MM.1S (cell line): ENCODE data around the gene PRTN3.
"Not testable (repeated sequence)": the region's sequence is repeated elsewhere in the genome, so short reads cannot be mapped to it uniquely, and the experiment has no call there.

Experiments
- DNase-seq: peaks from one replicate; pipeline ENCODE4 v3.0.0-alpha.2; 2015
- H2AFZ ChIP-seq: fragments of 300-600 bp; sonication (generic); 2 replicates; pipeline ENCODE4 v1.6.0; 2016; ENCODE audit warnings: antibody characterized with exemption, low read length
- H3F3A ChIP-seq: fragments of 300-600 bp; sonication (generic); 2 replicates; pipeline ENCODE4 v1.6.1; 2016; ENCODE audit warnings: mild to moderate bottlenecking, antibody characterized with exemption, low read length, moderate library complexity, mixed read lengths; ENCODE audit not compliant: insufficient read depth
- H3K27ac ChIP-seq: fragments of 300-600 bp; sonication (generic); 2 replicates; pipeline ENCODE4 v1.5.1; 2016; ENCODE audit warnings: mild to moderate bottlenecking, low read length
- H3K27me3 ChIP-seq: fragments of 300-600 bp; sonication (generic); replicated peaks from 2 replicates; pipeline ENCODE4 v1.6.0; 2016; ENCODE audit warnings: low read length; ENCODE audit not compliant: insufficient read depth
- H3K36me3 ChIP-seq: fragments of 300-600 bp; sonication (generic); replicated peaks from 2 replicates; pipeline ENCODE4 v1.6.1; 2016; ENCODE audit warnings: mild to moderate bottlenecking, low read length, mixed read lengths; ENCODE audit not compliant: insufficient read depth
- H3K4me1 ChIP-seq: fragments of 300-600 bp; sonication (generic); 2 replicates; pipeline ENCODE4 v1.6.1; 2016; ENCODE audit warnings: low read length, mixed read lengths
- H3K4me2 ChIP-seq: fragments of 300-600 bp; sonication (generic); 2 replicates; pipeline ENCODE4 v1.6.0; 2016; ENCODE audit warnings: low read depth, low read length
- H3K4me3 ChIP-seq: fragments of 300-600 bp; sonication (generic); 2 replicates; pipeline ENCODE4 v1.5.1; 2016; ENCODE audit warnings: low read length, mixed read lengths
- H3K79me2 ChIP-seq: fragments of 300-600 bp; sonication (generic); 2 replicates; pipeline ENCODE4 v1.6.1; 2016; ENCODE audit warnings: mixed run types, low read length, mixed read lengths
- H3K9ac ChIP-seq: fragments of 300-600 bp; sonication (generic); 2 replicates; pipeline ENCODE4 v1.6.1; 2016; ENCODE audit warnings: low read length, mixed read lengths
- H3K9me2 ChIP-seq: fragments of 300-600 bp; sonication (generic); replicated peaks from 2 replicates; pipeline ENCODE4 v1.6.1; 2016; ENCODE audit warnings: mild to moderate bottlenecking, low read length, mixed read lengths; ENCODE audit not compliant: insufficient read depth
- H3K9me3 ChIP-seq: fragments of 300-600 bp; sonication (generic); replicated peaks from 2 replicates; pipeline ENCODE4 v1.6.1; 2016; ENCODE audit warnings: mild to moderate bottlenecking, low read length, mixed read lengths; ENCODE audit not compliant: insufficient read depth
- H4K20me1 ChIP-seq: fragments of 300-600 bp; sonication (generic); 2 replicates; pipeline ENCODE4 v1.6.1; 2016; ENCODE audit warnings: mild to moderate bottlenecking, low read length, moderate library complexity, mixed read lengths; ENCODE audit not compliant: insufficient read depth
- EZH2 ChIP-seq: fragments of 300-600 bp; sonication (generic); optimal IDR thresholded peaks from 2 replicates; pipeline ENCODE3; 2017; ENCODE audit warnings: low read depth, mild to moderate bottlenecking, antibody characterized with exemption, low read length, mixed read lengths
- EZH2phosphoT487 ChIP-seq: fragments of 300-600 bp; sonication (generic); IDR thresholded peaks from 2 replicates; pipeline ENCODE4 v1.6.1; 2018; ENCODE audit warnings: antibody characterized with exemption, low read length
- TF ChIP-seq, protein P1 (sequence below): fragments of 300-600 bp; sonication (generic); IDR thresholded peaks from 2 replicates; pipeline ENCODE4 v1.5.1; 2016; ENCODE audit warnings: antibody characterized with exemption, low read length, mixed read lengths

PRTN3 gene

DNA sequence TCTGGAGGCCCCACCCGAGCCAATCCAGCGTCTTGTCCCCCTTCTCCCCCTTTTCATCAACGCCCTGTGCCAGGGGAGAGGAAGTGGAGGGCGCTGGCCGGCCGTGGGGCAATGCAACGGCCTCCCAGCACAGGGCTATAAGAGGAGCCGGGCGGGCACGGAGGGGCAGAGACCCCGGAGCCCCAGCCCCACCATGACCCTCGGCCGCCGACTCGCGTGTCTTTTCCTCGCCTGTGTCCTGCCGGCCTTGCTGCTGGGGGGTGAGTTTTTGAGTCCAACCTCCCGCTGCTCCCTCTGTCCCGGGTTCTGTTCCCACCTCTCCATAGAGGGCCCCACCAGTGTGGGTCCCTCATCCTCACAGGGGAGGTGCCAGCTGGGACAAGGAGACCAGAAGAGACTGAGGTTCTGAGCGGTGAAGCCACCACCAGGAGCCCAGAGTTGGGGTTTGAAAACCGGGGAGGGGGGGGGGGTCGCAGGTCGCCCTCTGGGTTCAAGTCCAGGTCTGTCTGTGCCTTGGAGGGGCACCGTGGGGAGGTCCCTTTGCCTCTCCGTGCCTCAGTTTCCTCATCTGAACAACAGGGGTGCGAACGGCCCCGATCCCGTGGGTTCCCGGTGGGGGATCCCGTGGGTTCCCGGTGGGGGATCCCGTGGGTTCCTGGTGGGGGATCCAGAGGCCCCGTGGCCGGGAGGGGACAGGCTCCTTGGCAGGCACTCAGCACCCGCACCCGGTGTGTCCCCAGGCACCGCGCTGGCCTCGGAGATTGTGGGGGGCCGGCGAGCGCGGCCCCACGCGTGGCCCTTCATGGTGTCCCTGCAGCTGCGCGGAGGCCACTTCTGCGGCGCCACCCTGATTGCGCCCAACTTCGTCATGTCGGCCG, 11.6 kb downstream of the PRTN3 start, which contains the start of gene ELANE:
Gene ELANE, plus strand, starts transcription at position 168 of the 878 bp plus-strand sequence. Its CDS starts 26 bp downstream, at position 194.
- Histone ChIP-seq H3K27me3 (peaks cover 77% of the 10 kb centered on the region), H3K27ac (no peak within 1 kb of the TSS)

DNA sequence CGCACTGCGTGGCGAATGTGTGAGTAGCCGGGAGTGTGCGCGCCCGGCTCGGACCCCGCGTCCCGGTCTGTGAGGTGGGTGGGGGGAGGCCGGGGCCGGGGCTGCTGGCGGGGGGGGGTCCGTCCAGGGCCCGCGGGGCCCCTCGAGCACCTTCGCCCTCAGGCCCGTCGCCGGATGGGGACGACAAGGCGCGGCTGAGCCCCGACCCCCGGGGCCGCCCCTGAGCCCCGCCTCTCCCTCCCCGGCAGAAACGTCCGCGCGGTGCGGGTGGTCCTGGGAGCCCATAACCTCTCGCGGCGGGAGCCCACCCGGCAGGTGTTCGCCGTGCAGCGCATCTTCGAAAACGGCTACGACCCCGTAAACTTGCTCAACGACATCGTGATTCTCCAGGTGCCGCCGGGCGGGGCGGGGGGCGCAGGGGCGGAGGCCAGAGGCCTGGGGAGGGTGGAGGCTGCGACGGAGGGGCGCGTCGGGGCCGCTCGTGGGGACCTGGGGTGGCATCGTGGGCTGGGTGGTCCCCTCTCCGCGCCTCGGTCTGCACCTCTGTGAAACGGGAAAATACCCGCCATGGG, 12.3 kb downstream of the PRTN3 start:
- no peaks in the 10 kb centered on the region for H4K20me1 ChIP-seq
- H3K4me1 ChIP-seq = no peaks in the 10 kb centered on the region
- no peaks in the 10 kb centered on the region for H3K9me3 ChIP-seq
- H3K9ac ChIP-seq = no peak overlapping the region
- no peaks in the 10 kb centered on the region for H3K9me2 ChIP-seq
- no peak overlapping the region for H3K27ac ChIP-seq
- TF ChIP-seq EZH2phosphoT487 = no peak
- TF ChIP-seq, protein P1, sequence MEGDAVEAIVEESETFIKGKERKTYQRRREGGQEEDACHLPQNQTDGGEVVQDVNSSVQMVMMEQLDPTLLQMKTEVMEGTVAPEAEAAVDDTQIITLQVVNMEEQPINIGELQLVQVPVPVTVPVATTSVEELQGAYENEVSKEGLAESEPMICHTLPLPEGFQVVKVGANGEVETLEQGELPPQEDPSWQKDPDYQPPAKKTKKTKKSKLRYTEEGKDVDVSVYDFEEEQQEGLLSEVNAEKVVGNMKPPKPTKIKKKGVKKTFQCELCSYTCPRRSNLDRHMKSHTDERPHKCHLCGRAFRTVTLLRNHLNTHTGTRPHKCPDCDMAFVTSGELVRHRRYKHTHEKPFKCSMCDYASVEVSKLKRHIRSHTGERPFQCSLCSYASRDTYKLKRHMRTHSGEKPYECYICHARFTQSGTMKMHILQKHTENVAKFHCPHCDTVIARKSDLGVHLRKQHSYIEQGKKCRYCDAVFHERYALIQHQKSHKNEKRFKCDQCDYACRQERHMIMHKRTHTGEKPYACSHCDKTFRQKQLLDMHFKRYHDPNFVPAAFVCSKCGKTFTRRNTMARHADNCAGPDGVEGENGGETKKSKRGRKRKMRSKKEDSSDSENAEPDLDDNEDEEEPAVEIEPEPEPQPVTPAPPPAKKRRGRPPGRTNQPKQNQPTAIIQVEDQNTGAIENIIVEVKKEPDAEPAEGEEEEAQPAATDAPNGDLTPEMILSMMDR = no peak
- no peak for TF ChIP-seq EZH2
- peaks cover 74% of the 10 kb centered on the region for H3K27me3 ChIP-seq
- no peak overlapping the region for H2AFZ ChIP-seq
- H3K4me3 ChIP-seq = no peak overlapping the region
- no peaks in the 10 kb centered on the region for H3K36me3 ChIP-seq
- no peaks in the 10 kb centered on the region for H3K79me2 ChIP-seq
- no peaks in the 10 kb centered on the region for H3F3A ChIP-seq
- no peak overlapping the region for H3K4me2 ChIP-seq
- no peak for DNase-seq

More for the DNA sequence above, 11.6 kb downstream of the PRTN3 start, which contains the start of gene ELANE:
- H3K79me2 ChIP-seq = no peaks in the 10 kb centered on the region
- DNase-seq = no peak
- TF ChIP-seq EZH2 (no peak), EZH2phosphoT487 (no peak)
- TF ChIP-seq, protein P1 = no peak
- H3K9me2 ChIP-seq = no peaks in the 10 kb centered on the region
- no peaks in the 10 kb centered on the region for H3K4me1 ChIP-seq
- H3F3A ChIP-seq = no peaks in the 10 kb centered on the region
- no peak within 1 kb of the TSS for H3K4me2 ChIP-seq
- H3K9me3 ChIP-seq = no peaks in the 10 kb centered on the region
- no peak within 1 kb of the TSS for H3K4me3 ChIP-seq
- no peaks in the 10 kb centered on the region for H4K20me1 ChIP-seq
- H3K36me3 ChIP-seq = no peaks in the 10 kb centered on the region
- no peak within 1 kb of the TSS for H2AFZ ChIP-seq
- no peak within 1 kb of the TSS for H3K9ac ChIP-seq

DNA sequence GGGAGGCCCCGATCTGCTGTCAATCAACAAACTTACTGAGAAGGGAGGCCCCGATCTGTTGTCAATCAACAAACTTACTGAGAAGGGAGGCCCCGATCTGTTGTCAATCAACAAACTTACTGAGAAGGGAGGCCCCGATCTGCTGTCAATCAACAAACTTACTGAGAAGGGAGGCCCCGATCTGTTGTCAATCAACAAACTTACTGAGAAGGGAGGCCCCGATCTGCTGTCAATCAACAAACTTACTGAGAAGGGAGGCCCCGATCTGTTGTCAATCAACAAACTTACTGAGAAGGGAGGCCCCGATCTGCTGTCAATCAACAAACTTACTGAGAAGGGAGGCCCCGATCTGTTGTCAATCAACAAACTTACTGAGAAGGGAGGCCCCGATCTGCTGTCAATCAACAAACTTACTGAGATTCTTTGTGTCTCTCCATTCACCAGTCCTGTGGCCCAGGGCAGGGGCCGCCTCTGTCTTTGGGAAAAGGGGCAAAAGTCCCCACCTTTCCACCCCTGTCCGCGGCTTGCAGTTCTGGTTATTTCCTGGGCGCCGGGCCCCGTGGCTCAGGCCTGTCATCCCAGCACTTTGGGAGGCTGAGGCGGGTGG, 12.9 kb downstream of the PRTN3 start:
- not testable (repeated sequence) for DNase-seq

More for the DNA sequence above, 12.9 kb downstream of the PRTN3 start:
- not testable (repeated sequence) for H3K4me2 ChIP-seq, H3K9ac ChIP-seq, H3K79me2 ChIP-seq, H4K20me1 ChIP-seq, H3F3A ChIP-seq, H2AFZ ChIP-seq, H3K4me1 ChIP-seq, H3K9me3 ChIP-seq, H3K9me2 ChIP-seq, H3K36me3 ChIP-seq, H3K4me3 ChIP-seq, H3K27ac ChIP-seq
- peaks cover 74% of the 10 kb centered on the region for H3K27me3 ChIP-seq
